Measurements from ENCODE around the gene HMCN1.

The HMCN1 gene

GRCh38 chr1:186239171-186239570, 505.0 kb downstream of the HMCN1 start:
- Histone ChIP-seq H4K20me1 (ENCODE audit: insufficient read depth, low read length) (no peaks in the 10 kb centered on the region), H3K9ac (ENCODE audit: low read length) (no peak overlapping the region), H3K9me3 (replicated peaks; ENCODE audit: insufficient read depth, low read length) (no peaks in the 10 kb centered on the region), H3F3A (ENCODE audit: insufficient read depth, low read length) (no peaks in the 10 kb centered on the region), H3K4me2 (ENCODE audit: low read depth, low read length) (no peak overlapping the region), H3K79me2 (ENCODE audit: low read length) (no peaks in the 10 kb centered on the region), H3K4me1 (ENCODE audit: low read length) (no peaks in the 10 kb centered on the region), H3K36me3 (replicated peaks; ENCODE audit: insufficient read depth, low read length) (no peaks in the 10 kb centered on the region), H3K9me2 (replicated peaks; ENCODE audit: insufficient read depth, low read length) (no peaks in the 10 kb centered on the region), H3K4me3 (ENCODE audit: low read length) (no peak overlapping the region), H3K27me3 (replicated peaks; ENCODE audit: insufficient read depth, low read length) (no peaks in the 10 kb centered on the region), H2AFZ (ENCODE audit: low read length) (no peak overlapping the region), H3K27ac (ENCODE audit: low read length) (no peak overlapping the region)
- DNase-seq: no peak
- no peak for TF ChIP-seq EZH2 (optimal IDR thresholded peaks at IDR 0.05; ENCODE audit: low read depth, low read length)
- no peak for TF ChIP-seq EZH2phosphoT487 (IDR thresholded peaks at IDR 0.05; ENCODE audit: low read length)
- TF ChIP-seq, protein P1, sequence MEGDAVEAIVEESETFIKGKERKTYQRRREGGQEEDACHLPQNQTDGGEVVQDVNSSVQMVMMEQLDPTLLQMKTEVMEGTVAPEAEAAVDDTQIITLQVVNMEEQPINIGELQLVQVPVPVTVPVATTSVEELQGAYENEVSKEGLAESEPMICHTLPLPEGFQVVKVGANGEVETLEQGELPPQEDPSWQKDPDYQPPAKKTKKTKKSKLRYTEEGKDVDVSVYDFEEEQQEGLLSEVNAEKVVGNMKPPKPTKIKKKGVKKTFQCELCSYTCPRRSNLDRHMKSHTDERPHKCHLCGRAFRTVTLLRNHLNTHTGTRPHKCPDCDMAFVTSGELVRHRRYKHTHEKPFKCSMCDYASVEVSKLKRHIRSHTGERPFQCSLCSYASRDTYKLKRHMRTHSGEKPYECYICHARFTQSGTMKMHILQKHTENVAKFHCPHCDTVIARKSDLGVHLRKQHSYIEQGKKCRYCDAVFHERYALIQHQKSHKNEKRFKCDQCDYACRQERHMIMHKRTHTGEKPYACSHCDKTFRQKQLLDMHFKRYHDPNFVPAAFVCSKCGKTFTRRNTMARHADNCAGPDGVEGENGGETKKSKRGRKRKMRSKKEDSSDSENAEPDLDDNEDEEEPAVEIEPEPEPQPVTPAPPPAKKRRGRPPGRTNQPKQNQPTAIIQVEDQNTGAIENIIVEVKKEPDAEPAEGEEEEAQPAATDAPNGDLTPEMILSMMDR (IDR thresholded peaks at IDR 0.05; ENCODE audit: low read length): no peak

DNA sequence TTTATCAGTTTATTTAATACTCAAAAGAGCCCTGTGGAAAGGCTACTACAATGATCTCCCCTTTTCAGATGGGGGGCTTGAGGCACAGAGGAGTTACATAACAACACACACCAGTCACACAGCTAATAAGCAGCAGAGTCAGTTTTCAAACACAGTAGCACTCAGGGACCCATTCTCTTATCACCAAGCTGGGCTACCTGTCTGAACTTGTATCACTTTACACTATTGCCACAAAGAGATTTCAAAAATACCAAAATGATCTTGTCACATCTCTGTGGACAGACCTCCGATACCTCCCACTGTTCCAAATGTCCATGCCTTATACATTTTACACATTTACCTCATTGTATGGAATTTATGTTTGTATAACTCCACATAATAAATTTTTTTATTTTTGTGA, 506.2 kb downstream of the HMCN1 start:
- Histone ChIP-seq H3K4me1 (ENCODE audit: low read length) (no peaks in the 10 kb centered on the region), H3K9me3 (replicated peaks; ENCODE audit: insufficient read depth, low read length) (no peaks in the 10 kb centered on the region), H3K27me3 (replicated peaks; ENCODE audit: insufficient read depth, low read length) (no peaks in the 10 kb centered on the region), H4K20me1 (ENCODE audit: insufficient read depth, low read length) (no peaks in the 10 kb centered on the region), H3K36me3 (replicated peaks; ENCODE audit: insufficient read depth, low read length) (no peaks in the 10 kb centered on the region), H3K79me2 (ENCODE audit: low read length) (no peaks in the 10 kb centered on the region), H3K4me3 (ENCODE audit: low read length) (no peak overlapping the region), H3K9ac (ENCODE audit: low read length) (no peak overlapping the region), H3K27ac (ENCODE audit: low read length) (no peak overlapping the region), H3K4me2 (ENCODE audit: low read depth, low read length) (no peak overlapping the region), H3K9me2 (replicated peaks; ENCODE audit: insufficient read depth, low read length) (no peaks in the 10 kb centered on the region), H3F3A (ENCODE audit: insufficient read depth, low read length) (no peaks in the 10 kb centered on the region), H2AFZ (ENCODE audit: low read length) (no peak overlapping the region)
- TF ChIP-seq, protein P1 (IDR thresholded peaks at IDR 0.05; ENCODE audit: low read length): no peak
- TF ChIP-seq EZH2 (optimal IDR thresholded peaks at IDR 0.05; ENCODE audit: low read depth, low read length) (no peak), EZH2phosphoT487 (IDR thresholded peaks at IDR 0.05; ENCODE audit: low read length) (no peak)
- DNase-seq: no peak
